NB4 (cell line): ENCODE results near the gene SHANK2.

Experiments used
- MYC ChIP-seq: IDR thresholded peaks from 2 replicates; pipeline ENCODE4 v1.6.1; 2011; ENCODE audit warnings: low read depth, low read length
- POLR2A ChIP-seq: IDR thresholded peaks from 2 replicates; pipeline ENCODE4 v1.6.1; 2011; ENCODE audit warnings: mild to moderate bottlenecking; ENCODE audit not compliant: insufficient read length; ENCODE audit errors: extremely low read depth
- TF ChIP-seq, protein P1 (sequence below): IDR thresholded peaks from one replicate; pipeline ENCODE4 v1.5.1; 2012; ENCODE audit warnings: low read depth, low read length

DNA sequence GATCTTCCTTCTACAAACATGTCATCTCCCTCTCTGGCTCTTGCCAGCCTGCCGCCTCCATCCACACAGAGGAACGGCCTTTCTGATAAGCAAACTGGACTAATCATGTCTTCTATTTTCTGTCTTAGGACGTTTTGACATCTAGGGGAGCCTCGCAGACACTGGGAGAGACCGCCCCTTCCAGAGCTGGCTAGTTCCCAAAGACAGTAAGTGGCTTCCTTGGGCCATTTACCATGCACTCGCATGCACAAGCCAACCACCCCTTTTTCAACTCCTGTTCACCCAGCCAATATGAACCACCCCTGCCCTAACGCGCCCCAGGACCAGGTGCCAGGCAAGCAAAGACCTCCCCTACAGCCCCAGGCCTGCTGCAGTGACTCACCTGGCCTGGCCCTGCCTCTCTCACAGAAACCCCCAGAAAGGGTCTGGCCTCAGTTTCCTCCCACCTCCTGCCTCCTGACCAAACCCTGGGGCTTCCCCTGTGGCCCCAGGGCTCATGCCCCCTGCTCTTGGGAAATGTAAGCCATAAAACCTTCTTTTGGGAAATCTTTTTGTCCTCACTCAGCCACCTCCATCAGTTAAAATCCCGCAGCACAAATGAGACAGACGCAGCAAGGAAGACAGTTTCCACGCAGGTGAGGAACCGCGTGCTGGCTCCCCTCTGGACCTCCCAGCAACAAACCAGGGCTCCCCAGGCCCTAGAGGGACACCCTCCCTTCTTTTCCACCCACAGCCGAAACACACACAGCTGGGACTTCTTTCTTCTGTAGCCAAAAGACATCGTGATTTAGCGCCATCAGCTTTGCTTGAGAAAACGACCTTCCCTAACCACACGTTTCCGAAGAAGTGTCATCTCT lies 38.5 kb downstream of the SHANK2 start:
- TF ChIP-seq, protein P1, sequence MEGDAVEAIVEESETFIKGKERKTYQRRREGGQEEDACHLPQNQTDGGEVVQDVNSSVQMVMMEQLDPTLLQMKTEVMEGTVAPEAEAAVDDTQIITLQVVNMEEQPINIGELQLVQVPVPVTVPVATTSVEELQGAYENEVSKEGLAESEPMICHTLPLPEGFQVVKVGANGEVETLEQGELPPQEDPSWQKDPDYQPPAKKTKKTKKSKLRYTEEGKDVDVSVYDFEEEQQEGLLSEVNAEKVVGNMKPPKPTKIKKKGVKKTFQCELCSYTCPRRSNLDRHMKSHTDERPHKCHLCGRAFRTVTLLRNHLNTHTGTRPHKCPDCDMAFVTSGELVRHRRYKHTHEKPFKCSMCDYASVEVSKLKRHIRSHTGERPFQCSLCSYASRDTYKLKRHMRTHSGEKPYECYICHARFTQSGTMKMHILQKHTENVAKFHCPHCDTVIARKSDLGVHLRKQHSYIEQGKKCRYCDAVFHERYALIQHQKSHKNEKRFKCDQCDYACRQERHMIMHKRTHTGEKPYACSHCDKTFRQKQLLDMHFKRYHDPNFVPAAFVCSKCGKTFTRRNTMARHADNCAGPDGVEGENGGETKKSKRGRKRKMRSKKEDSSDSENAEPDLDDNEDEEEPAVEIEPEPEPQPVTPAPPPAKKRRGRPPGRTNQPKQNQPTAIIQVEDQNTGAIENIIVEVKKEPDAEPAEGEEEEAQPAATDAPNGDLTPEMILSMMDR, result no peak
- TF ChIP-seq POLR2A, result no peak
- no peak for TF ChIP-seq MYC
